ENCODE results near the gene ERP27.

The ERP27 gene

DNA sequence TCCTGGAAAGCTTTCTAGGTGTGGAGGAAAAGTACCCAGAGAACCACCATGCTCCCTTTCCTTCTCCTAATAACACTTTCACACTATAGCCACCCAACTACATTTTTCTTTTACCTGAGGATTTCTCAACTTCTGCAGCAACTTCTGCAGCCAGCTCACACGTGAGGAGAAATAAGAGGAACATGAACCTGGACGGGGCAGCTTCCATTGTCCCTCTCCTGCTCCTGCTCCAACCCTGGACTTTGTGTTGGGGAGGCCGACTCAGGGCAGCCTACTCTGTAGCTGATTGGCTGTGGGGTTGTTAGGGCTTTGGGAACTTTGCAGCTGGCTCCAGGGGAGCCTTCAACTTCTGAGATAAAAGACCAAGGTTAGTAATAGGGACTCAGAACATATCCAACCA, at the start of gene ERP27:
TSS of gene ERP27 (minus strand) at position 237 of the 400 bp plus-strand sequence. CDS start at position 208, 29 bp downstream.
- DNase-seq (ENCODE audit: low spot score) = no peak

DNA sequence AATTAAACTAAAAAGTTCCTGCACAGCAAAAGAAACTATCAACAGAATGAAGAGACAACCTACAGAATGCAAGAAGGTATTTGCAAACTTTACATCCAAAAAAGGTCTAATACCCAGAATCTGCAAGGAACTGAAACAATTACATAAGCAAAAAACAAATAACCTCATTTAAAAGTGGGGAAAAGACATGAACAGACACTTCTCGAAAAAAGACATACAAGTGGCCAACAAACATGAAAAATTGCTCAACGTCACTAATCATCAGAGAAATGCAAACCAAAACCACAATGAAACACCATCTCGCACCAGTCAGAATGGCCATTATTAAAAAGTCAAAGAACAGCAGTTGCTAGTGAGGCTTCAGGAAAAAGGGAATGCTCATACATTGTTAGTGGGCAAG, 49.7 kb upstream of the ERP27 start:
- DNase-seq (ENCODE audit: low spot score) = no peak

DNA sequence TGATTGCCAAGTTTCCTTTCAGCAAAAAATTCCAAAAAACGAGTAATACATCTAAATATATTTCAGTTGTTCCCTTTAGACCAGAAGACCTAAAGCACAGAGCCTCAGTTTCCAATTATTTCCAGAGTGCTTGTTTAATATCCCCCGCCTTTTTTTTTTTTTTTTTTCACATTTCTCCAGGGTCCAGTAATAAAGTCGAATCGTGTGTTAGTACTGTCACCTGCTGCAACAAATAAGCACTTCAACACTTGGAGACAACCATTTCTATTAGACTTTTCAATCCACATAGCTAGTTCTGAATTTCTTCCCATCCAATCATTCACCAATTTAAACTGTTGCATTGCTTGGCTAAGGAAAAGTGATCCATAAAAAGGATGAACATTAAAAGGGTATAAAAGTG, 48.1 kb upstream of the ERP27 start:
- no peak for DNase-seq (ENCODE audit: low spot score)

DNA sequence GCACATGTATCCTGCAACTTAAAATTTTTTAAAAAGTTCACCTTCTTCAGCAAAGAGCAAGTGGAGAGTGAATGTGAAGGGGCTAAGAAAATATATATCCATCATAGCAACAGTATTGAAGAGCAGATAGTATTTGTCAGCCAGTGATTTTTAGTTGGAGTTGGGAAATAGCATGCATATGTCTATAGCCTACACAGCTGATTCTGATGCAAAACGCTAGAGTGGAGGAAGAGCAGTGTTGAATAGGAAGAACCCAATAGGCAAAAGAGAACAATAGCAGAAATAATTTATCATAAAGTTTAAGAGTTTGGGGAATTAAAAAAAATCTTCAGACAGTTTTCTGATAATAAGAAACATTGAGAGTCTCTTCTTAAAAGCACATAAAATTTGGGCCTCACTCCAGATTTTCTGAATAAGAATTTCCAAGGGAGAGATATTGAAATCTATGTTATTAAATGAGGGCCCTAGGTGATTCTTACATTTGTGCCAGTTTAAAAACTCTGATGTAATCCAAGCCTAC, 46.5 kb upstream of the ERP27 start:
- DNase-seq (ENCODE audit: low spot score) = no peak

DNA sequence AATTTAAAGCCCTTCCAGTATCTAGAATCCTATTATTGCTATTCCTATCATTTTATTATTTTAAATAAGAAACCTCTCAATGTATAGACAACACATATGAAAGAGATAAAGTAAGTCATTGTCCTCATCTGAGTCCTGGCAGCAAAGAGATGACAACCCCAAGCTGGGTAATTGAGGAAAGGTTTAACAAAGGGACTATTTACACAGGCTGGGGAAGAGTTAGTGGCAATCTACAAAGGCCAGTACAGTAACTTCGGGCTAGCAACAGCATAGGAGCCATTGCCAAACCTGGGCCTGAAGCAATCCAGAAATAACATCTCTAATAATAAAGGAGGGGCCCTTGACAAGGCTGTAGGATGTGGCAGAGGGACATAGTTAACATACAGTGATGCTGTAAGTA, 45.7 kb upstream of the ERP27 start:
- no peak for DNase-seq (ENCODE audit: low spot score)

DNA sequence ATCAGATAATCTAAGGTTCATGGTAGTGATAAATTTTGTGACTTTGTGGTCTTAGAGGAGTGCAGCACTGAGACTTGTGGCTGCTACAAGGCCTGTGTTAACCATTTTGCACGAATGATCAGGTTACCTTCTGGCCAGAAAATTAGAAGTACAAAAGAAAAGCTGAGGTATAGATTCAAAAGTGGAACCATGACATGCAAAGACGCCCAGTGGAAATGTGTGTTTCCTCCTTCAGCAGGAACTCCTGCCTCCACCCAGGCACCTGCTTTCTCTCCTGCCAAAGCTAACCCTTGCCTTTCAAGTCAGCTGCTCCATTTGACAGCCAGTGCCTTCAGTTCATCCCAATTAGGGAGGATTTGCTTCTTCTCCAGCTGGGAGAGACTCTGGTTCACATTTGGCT, 44.7 kb upstream of the ERP27 start:
- DNase-seq (ENCODE audit: low spot score) = no peak

DNA sequence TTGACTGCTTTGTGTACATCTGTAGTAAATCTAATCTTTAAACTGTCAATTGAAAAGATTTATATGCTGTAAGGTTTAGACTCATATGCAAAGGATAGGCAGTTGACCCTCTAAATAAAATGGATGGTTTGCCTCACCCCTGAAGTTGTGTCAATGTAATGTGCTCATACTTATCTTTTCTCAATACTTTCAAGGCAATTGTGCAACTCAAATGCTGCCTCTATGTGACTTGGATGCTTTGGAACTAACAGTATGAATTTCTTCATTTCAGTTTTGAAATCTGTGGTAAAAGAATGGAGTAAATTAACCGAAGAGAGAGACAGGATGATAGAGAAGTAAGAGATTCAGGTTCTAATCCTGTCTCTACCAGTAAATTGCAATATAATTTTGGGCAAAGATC, 44.2 kb upstream of the ERP27 start:
- DNase-seq (ENCODE audit: low spot score) = no peak

DNA sequence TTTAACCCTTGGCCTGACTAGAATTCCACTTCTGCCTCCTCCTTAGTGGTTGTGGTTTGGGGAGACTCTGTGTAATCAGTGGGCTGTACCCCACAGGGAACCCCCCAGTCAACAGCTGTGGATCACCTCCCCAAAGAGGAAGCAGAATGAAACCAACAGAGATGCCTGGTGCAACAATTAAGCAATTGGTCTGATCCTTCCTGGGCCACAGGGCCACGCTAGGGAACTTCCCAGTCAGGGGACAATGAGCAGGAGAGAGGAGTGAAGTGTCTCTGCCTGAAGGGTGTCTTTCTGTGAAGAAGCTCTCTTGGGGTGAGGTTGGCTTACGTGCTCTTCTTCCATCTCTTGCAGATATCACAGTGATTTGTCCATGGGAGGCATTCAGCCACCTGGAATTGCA, 42.7 kb upstream of the ERP27 start:
- no peak for DNase-seq (ENCODE audit: low spot score)

DNA sequence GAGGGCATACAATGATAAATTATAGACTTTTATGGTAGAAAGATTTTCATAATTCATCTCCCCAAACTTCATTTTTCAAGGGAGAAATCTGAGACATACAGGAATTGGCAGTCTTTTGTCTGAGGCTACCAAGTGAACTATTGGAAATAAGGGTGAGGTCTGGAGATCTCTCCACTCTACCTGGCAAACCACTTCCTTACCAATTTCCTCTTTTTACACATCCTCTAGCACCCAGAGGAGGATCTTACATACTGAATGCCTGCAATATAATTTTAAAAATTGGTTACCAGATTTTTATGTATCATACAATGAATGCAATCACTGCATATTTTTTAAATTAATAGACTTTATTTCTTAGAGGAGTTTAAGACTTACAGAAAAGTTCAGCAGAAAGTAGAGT, 41.1 kb upstream of the ERP27 start:
- no peak for DNase-seq (ENCODE audit: low spot score)

DNA sequence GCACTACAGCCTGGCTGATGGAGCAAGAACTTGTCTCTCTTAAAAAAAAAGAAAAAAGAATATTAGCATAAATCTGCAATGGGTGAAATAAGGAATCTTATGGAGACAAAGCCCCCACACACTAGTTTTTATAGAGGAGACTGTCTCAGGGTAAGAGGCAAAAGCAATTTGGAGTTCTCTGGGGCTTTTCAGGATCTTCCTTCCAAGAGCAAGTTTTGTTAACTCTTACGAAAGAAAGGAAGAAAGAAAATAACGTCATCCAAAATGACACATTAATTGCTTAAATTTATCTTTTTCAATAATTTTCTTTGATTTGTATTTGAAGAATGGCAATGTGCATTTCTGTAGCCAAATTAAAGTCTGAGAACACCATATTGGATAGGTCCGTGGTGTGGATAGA, 38.3 kb upstream of the ERP27 start:
- DNase-seq (ENCODE audit: low spot score) = no peak

DNA sequence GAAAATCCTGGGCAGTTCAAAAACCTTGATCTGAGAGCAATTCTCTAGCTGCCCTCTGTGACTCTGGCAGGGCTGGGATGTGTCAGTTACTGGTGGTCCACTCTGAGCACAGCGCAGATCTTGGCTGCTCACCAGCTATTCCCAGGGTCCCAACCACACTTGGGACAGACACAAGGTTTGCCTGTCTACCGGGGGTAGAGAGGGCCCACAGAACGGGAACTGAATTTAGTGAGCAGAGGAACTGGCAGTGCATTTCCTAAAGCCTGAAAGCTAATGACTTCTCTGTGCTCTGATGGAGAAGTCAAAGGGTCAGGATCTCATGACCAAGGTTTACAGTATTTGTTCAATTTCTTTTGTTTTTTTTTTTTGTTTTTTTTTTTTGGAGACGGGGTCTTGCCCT, 37.1 kb upstream of the ERP27 start:
- DNase-seq (ENCODE audit: low spot score) = no peak

DNA sequence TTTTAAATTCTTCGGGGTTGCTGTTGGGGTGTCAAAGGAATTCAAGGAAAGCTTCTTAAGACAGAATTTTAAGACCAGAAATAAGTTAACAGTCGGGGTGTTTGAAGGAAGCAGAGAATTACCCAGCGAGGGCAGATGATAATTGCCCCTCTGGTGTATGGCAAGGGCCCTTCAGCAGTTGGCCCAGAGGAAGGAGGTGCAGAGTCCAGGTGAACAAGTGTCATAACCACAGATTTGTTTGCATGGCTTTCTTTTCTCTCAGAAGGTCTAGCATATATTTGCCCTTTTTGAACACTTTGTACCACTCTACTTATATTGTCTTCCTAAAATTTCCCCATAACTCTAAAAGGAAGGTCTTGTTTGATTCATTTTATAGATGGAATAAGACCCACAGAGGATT, 36.3 kb upstream of the ERP27 start:
- DNase-seq (ENCODE audit: low spot score) = no peak

DNA sequence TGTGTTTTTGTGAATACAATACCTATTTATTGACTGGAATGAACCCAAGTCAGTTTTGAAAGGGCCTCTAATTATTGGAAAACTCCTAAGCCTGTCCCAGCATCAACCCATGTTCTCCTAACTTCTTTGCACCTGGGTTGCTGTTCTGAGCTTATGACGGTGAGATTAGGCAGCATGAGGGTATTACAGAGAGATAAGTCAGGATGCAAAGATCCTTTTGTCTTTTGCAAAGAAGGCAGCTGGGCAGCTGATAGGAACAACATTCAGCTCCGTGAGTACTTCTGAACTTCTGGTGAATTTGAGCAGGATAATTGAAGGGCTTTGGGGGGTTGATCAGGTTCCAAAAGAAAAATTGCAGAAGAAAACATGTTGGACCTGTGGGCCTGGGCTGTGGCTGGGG, 34.5 kb upstream of the ERP27 start, which contains the start of gene PDE6H:
TSS of gene PDE6H (plus strand) at position 227 of the 400 bp plus-strand sequence. CDS start 4,971 bp downstream, outside the sequence.
- no peak for DNase-seq (ENCODE audit: low spot score)

DNA sequence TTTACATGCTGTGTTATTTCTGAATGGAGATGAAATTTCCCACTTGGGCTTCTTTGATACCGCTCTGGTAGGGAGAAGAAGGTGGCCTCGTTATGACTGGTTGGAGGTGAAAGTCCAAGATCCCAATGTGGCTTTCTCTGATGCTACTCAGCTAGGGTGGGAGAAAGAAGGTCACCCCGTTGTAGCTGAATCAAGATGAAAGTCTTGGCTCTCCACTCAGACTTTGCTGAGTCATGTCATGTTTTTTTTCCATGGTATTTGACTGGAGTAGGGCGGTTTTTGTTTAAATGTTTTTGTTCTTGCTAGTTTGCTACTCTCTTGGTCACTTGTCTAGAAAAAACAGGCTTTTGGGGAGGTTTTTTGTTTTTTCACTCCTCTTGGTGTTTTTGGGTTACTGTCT, 32.1 kb upstream of the ERP27 start:
- DNase-seq (ENCODE audit: low spot score) = no peak

DNA sequence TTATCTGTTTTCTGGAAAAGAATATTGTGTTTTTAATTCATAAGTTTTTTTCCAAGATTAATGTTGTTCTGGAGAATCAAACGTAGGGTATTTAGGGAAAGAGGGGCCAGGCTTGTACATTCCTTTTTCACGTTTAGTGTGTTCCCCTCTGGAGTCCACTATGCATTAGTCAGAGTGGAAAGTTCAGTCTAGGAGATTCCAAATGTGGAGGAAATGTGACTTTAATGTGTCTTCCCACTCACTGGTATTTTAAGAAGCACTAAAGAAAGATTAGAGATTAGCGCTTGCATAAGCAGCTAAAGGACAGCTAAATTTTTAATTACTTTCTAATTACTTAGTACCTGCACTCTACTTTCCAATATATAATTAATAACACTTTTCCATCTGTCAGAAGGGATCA, 30.1 kb upstream of the ERP27 start:
- DNase-seq (ENCODE audit: low spot score) = no peak

DNA sequence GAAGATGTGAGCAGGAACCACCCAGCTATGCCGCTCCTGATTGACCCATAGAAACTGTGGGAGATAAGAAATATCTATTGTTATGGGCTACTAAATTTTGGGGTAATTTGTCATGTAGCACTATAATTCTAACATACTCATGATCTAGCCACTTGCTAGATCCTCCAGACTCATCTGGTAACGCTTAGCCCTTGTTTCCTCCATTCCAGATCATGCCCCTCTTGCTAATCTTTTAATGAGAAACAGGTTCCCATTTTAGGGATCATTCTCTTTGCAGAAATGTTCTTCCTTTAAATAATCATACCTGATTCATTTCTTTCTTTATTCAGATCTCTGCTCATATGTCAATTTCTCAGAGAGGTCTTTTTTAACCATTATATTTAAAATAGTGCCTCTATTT, 26.9 kb upstream of the ERP27 start:
- no peak for DNase-seq (ENCODE audit: low spot score)

DNA sequence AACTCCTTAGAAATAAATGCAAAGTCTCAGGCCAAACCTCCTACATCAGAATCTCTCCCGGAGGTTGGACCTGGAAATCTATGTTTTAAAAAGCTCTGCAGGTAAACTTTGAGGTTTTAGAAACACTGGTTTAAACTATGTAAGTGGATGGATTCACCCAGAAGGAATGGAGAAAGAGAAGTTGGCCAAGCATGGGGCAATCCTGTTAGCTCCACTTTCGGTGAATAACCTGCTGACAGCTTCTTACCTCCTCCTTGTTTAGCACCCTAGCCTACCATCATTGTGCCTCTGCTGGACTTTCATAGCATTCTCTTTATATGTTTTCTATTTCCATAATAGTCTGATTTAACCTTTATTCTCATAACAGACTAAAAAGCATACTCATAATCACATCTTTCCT, 26.1 kb upstream of the ERP27 start:
- no peak for DNase-seq (ENCODE audit: low spot score)

DNA sequence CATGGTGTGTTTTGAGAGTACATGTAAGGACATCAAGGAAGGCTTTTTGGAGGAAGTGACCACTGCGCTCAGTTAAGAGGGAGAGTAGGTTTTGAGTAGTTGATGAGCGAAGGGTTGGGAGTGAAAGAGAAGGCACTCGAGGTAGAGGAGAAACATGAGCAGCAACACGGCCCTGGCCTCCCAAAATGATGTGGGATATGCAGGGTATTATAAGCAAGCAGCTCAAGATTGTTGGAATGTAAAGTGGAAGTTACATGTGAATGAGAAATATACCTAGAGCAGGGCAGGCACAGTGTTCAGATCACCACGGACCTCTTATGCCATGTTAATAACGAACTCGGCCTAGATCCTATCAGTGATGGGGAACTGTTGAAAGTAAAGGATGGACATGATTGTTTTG, 25.2 kb upstream of the ERP27 start:
- DNase-seq (ENCODE audit: low spot score) = no peak

DNA sequence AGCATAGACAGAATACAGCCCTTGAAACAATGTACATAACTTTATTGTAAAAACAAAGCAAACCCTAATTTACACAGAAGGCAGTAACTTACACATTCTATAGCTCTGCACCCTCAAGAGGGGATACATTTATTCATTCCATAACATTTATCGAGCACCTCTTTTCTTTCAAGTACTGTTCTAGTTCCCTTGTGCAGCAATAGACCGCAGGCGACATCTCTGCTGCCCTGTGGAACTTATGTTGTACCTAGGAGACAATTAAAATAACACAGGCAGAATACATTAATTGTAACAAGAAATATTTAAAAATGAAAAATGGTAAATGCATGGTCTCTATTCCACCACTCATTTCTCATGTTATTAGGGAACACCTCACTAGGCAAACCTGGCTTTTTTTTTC, 24.5 kb upstream of the ERP27 start:
- DNase-seq (ENCODE audit: low spot score) = no peak

DNA sequence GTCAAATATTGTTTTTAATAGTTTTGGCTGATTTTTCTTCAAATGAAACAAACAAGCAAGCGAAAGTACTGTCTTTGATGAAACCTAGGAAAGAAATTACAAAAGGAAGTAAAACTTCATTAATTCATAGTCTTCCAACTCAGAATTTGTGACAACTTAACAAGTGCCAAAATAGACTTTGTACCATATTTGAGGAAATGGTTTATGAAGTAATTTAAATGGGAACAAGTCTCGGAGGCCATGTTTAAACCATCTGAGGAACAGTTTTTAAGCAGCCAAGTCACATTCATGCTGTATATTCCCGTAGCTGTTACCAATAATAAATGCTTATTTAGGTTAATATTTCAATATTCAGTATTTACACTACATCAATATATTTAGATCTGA, 23.8 kb upstream of the ERP27 start:
- DNase-seq (ENCODE audit: low spot score) = no peak

DNA sequence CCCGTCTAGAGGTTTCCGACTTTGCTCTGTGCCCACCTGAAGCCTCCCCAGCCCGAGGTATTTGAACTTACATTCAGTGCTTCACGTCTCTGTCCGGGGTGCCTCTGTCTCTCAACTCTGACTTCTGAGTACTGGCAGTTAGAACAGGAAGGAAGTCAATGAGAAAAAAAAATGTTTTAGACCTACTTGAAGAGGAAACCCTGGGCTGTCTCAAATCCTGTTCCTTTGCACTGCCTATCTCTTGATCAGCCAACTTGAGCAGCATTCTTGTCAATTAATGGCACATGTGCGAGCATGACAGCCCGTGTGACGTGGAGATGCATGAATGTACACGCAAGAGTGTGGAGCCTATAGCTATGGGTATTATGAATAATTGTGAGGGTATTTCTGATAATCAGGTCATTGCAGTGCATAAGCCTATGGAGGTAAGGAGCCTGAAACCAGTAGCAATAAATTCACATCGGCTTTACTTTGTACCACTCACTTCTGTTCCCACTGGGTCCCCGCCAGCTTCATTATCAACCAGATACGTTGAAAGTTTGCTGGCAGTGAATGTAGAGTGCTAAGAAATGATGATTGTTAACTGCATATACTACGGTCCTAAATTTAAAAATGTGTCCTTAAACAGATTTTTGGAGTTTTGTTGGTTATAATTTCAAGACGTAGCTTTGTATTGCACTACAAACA, 23.3 kb upstream of the ERP27 start, which contains the start of gene ARHGDIB:
TSS of gene ARHGDIB (minus strand) at position 136 of the 687 bp plus-strand sequence. CDS start 10,889 bp downstream, outside the sequence.
- DNase-seq (ENCODE audit: low spot score) = peak; percentile 91

DNA sequence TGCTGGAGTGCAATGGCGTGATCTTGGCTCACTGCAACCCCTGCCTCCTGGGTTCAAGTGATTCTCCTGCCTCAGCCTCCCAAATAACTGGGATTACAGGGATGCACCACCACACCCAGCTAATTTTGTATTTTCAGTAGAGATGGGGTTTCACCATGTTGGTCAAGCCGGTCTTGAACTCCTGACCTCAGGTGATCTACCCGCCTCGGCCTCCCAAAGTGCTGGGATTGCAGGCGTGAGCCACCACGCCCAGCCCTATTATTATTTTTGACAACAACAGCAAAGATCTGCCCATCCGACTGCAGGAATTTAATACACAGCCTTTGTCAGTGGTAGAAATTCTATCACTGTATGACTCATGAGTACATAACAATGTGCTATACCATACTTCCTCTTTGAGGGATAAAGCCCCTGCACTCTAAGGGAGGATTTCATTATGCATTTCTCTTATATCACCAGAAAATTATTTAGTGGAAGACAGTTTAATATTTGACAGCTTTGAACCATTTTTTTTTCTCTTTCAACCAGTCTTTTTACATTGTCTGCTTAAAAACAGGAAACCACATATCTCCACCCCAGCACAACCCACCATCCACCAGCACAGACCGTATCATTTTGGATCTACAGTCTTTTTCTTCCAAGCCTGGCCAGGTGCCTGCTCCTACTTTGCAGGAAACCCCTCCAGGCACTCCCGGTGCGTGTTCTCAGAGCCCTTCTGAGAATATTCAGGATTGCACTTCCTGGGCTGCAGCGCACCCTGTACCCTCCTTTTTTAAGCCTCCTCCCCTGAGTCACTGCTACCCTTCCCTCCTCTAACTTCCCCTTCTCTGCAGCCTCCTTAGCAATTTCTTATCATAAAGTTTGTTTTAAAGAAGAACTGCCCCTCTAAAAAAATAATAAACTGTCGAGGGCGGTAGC, 22.5 kb upstream of the ERP27 start:
- peak; percentile 63 for DNase-seq (ENCODE audit: low spot score)

DNA sequence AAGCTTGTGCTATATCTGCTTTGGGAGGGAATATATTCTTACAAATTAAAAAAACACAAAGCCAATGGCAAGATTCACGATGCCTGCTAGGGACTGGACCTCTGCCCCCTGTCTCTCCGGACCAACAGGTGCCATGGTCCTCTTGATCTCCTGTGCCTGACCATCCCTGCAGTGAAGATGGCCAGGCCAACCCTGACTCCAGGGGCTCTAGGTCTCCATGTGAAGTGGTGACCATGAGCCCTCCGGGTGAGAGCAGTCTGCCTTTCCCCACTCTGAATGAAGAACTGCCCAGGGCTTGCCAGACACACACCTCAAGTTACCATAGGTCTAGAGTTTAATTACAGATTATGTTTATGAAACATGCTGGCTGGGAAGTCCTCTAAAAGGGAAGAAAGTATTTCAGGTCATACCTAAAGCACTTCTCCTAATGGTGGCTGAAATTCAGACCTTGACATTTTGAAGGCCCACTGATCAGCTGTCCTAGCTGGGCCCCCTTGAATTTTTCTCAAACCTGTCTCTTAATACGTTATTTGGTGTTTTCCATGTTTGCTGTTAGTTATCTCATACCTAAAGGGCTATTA, 21.7 kb upstream of the ERP27 start:
- DNase-seq (ENCODE audit: low spot score) = no peak

Data from CD4-positive, alpha-beta T cell treated with Interleukin-6 at 100 ng/mL for 8 hours (primary cell).